ENCODE results near the gene SLC27A5.

GRCh38 chr19:58480481-58480830, 31.3 kb downstream of the SLC27A5 start:
- TF ChIP-seq EZH2 (IDR thresholded peaks at IDR 0.05; ENCODE audit: insufficient read depth, poor library complexity, severe bottlenecking) (no peak), EZH2phosphoT487 (IDR thresholded peaks at IDR 0.05; ENCODE audit: insufficient read depth, low read depth) (no peak)

Data from GM23248 (cell line).